Activated CD4-positive, alpha-beta T cell treated with anti-CD3 and anti-CD28 coated beads, Interleukin-2, amount 10 ng/mL, durations not matched to agents 24 days and 14 days (primary cell): ENCODE data around the gene ATP2A3. TPM values are rescaled to one million over a fixed set of nuclear protein-coding genes. Genes with fewer than 3 reads are reported as not detected.

Experiments
- DNase-seq: peaks from one replicate; pipeline ENCODE4 v3.0.0; 2022
- H3K27ac Mint-ChIP-seq: one replicate; pipeline ENCODE4 v1.8.0; 2022; ENCODE audit warnings: mild to moderate bottlenecking, mixed read lengths
- H3K27me3 Mint-ChIP-seq: one replicate; pipeline ENCODE4 v1.8.0; 2022; ENCODE audit warnings: mixed read lengths
- H3K36me3 Mint-ChIP-seq: one replicate; pipeline ENCODE4 v1.8.0; 2022; ENCODE audit warnings: low read depth, mild to moderate bottlenecking, mixed read lengths
- H3K4me1 Mint-ChIP-seq: one replicate; pipeline ENCODE4 v1.8.0; 2021; ENCODE audit warnings: mixed read lengths
- H3K4me3 Mint-ChIP-seq: one replicate; pipeline ENCODE4 v1.8.0; 2022; ENCODE audit warnings: mild to moderate bottlenecking, moderate library complexity, mixed read lengths
- H3K9me3 Mint-ChIP-seq: one replicate; pipeline ENCODE4 v1.8.0; 2021; ENCODE audit warnings: mixed read lengths
- intact Hi-C: fragments of 100-400 bp; cut with micrococcal nuclease; formaldehyde crosslinking; loops from one replicate; pipeline ENCODE4 v1.15.1; 2023
- total RNA-seq: library from RNA; stranded (reverse); gene quantifications from 2 replicates; pipeline ENCODE4 v1.2.3, GENCODE V29; 2022

ATP2A3 gene
- total RNA-seq, 1 donor from 2014 or later = 110 TPM

GRCh38 chr17:3917391-3917931 is 46.8 kb downstream of the ATP2A3 start:
- DNase-seq = no peak
- Mint-ChIP-seq H3K4me3 (no peak overlapping the region), H3K4me1 (peaks cover 18% of the 10 kb centered on the region), H3K27ac (peak overlapping the region; percentile 48), H3K27me3 (no peaks in the 10 kb centered on the region), H3K36me3 (no peaks in the 10 kb centered on the region), H3K9me3 (no peaks in the 10 kb centered on the region)
- intact Hi-C loops = loop anchor here (10.0 kb wide), 1 partner anchor 157 kb away; no protein-coding TSS in a partner anchor

- no peaks in the 10 kb centered on the region for H3K9me3 Mint-ChIP-seq
- intact Hi-C loops = loop anchor here (10.0 kb wide), 1 partner anchor 158 kb away; no protein-coding TSS in a partner anchor
- no peaks in the 10 kb centered on the region for H3K27me3 Mint-ChIP-seq
- peaks cover 18% of the 10 kb centered on the region for H3K4me1 Mint-ChIP-seq
- no peak overlapping the region for H3K4me3 Mint-ChIP-seq
- H3K36me3 Mint-ChIP-seq = no peaks in the 10 kb centered on the region
- H3K27ac Mint-ChIP-seq = peak overlapping the region; percentile 48
- no peak for DNase-seq
Measured at GRCh38 chr17:3916825-3917224, 47.4 kb downstream of the ATP2A3 start.

DNA sequence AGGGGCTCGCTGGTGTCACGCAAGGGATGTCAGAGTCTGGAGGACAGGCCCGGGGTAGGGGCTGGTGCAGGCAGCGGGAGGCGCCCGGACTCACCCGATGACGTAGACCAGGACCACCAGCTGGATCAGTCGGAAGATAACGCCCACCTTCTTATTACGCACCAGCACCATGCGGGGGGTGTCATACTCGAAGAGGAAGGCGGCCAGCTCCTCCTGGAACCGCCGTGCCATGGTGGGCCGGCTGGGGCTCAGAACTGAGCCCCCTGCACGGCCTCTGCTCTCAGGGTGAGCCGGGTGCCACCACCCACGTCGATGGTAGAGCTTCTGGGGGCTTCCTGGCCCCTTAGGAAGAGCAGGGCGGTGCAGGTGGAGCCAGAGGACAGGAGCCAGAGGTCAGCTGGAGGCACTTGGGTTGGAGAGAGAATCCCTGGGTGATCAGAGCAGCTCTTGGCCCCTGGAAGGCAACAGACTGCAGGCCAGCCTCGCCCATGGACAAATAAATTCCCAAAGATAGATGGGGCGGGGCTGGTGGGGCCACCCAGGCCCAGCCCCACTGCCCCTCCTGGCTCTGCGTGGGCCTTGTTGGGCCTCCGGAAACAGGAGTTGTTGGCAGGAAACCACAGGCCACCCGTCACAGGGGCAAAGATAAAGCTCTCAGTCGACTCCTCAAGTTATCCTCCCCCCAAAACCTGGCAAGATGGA is 48.1 kb downstream of the ATP2A3 start, which contains the start of gene P2RX1:
Gene P2RX1 (minus strand): TSS at position 471 of the 702 bp plus-strand sequence. CDS start 240 bp downstream, at position 231.
- intact Hi-C loops = loop anchor here (2.0 to 10.0 kb wide), 2 partner anchors 49 to 159 kb away; partner anchors contain the start of gene ATP2A3
- H3K36me3 Mint-ChIP-seq = no peaks in the 10 kb centered on the region
- H3K27ac Mint-ChIP-seq = peak within 1 kb of the TSS; percentile 62
- peaks cover 24% of the 10 kb centered on the region for H3K4me1 Mint-ChIP-seq
- H3K27me3 Mint-ChIP-seq = no peaks in the 10 kb centered on the region
- DNase-seq = peak; percentile 78
- peak within 1 kb of the TSS; percentile 53 for H3K4me3 Mint-ChIP-seq
- no peaks in the 10 kb centered on the region for H3K9me3 Mint-ChIP-seq

DNA sequence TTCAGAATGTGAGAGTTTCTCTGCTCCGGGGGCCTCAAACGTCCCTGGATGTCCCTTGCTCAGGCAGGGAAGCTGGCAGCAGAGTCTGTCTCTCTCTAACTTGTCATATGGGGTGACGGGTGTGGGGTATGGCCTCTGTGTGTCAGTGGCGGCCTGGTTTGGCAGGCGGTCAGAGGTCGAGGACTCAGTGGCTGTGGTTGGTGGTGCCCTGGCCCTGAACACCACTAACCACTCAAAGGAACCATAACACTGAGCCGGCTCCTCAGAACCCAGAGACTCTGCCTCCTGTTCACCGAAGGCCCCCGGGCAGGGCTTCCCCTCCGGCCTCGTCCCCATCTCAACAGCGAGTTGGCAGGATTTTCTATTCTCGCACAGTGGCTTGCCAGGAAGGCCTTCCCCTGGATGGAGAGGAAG is 48.6 kb downstream of the ATP2A3 start:
- Mint-ChIP-seq H3K27ac (peak overlapping the region; percentile 62), H3K4me3 (peak overlapping the region; percentile 53), H3K36me3 (no peaks in the 10 kb centered on the region), H3K4me1 (peaks cover 25% of the 10 kb centered on the region), H3K27me3 (no peaks in the 10 kb centered on the region), H3K9me3 (no peaks in the 10 kb centered on the region)
- intact Hi-C loops = loop anchor here (2.0 to 10.0 kb wide), 2 partner anchors 49 to 159 kb away; partner anchors contain the start of gene ATP2A3
- DNase-seq = peak; percentile 62

DNA sequence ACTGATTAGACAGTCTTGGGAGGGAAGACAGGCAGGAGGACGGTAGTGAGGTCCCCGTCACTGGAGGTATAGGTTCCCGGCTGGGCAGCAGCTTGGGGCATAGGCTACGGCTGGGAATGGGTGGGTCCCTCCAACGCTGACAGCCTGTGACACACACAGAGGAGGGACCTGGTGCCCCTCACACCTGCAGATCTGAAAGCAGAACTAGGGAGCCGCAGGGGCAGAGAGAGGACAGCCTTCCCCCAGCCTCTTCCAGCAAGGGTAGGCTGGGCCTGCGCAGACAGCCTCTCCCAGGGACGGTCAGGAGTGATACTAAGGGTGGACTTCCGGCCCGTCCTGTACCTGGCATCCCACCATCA is 49.9 kb downstream of the ATP2A3 start:
- DNase-seq = no peak
- H3K9me3 Mint-ChIP-seq = no peaks in the 10 kb centered on the region
- H3K36me3 Mint-ChIP-seq = no peaks in the 10 kb centered on the region
- H3K4me3 Mint-ChIP-seq = no peak overlapping the region
- intact Hi-C loops = loop anchor here (1.0 to 10.0 kb wide), 3 partner anchors 51 to 161 kb away; partner anchors contain the start of gene ATP2A3
- no peak overlapping the region for H3K27ac Mint-ChIP-seq
- peaks cover 28% of the 10 kb centered on the region for H3K4me1 Mint-ChIP-seq
- H3K27me3 Mint-ChIP-seq = no peaks in the 10 kb centered on the region

DNA sequence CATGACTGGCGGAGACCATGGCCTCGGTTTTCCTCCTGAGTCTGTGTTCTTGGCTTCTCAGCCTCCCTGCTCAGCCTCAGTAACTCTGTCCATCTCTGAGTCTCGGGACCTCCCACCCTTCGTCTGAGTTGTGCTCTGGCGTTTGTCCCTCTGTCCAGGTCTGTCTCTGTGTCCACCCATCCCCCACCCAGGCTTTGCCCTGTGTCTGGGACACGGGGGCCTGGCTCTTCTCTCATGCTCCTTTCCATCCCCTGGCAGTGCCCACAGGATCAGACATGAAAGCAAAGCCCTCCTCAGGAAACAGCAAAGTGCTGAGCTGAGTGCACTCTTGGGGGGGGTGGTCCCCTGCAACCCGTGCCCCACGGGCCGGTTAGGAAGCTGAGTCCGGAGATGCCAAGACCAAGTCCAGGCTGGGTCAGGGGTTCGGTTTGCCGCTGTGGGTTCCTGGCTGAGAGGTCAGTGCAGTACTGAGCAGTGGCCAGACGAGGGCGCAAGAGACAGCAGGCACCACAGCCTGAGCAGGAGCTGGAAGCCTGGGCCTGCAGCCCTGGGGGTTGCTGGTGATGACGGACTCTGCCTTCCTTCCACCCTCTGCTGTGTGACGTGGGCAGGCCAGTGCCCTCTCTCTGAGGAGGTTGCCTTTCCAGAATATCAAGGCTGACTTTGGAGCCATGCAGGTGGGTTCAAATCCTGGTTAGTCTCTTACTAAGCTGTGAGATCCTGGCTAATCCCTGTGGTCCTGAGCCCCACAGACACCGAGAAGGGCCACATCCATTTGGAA is 50.5 kb downstream of the ATP2A3 start:
- H3K9me3 Mint-ChIP-seq = no peaks in the 10 kb centered on the region

DNA sequence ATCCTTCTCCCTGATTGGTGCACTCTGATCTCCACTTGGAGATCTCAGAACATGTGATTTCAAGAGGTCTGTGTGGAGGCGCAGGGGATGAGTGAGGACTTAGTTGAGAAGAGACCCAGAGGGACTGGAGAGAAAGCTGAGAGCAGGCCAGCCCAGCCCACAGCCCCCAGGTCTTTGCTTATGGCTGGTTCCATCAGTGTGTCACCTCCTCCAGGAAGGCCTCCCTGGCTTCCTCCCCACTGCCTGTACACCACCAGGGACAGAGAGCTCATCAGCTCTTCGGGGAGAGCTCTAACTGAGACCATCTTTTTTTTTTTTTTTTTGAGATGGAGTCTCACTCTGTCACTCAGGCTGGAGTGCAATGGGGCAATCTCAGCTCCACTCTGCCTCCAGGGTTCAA is 51.4 kb downstream of the ATP2A3 start:
- Mint-ChIP-seq H3K4me1 (peaks cover 28% of the 10 kb centered on the region), H3K27ac (no peak overlapping the region), H3K4me3 (no peak overlapping the region), H3K27me3 (no peaks in the 10 kb centered on the region), H3K36me3 (no peaks in the 10 kb centered on the region), H3K9me3 (no peaks in the 10 kb centered on the region)
- no peak for DNase-seq
- intact Hi-C loops = loop anchor here (10.0 kb wide), 1 partner anchor 162 kb away; no protein-coding TSS in a partner anchor

More for the DNA sequence above, 50.5 kb downstream of the ATP2A3 start:
- no peaks in the 10 kb centered on the region for H3K36me3 Mint-ChIP-seq
- peak overlapping the region; percentile 25 for H3K27ac Mint-ChIP-seq
- H3K27me3 Mint-ChIP-seq = no peaks in the 10 kb centered on the region
- intact Hi-C loops = loop anchor here (1.0 to 10.0 kb wide), 3 partner anchors 51 to 161 kb away; partner anchors contain the start of gene ATP2A3
- no peak overlapping the region for H3K4me3 Mint-ChIP-seq
- DNase-seq = peak; percentile 95
- peaks cover 28% of the 10 kb centered on the region for H3K4me1 Mint-ChIP-seq

GRCh38 chr17:3911271-3912053 is 52.8 kb downstream of the ATP2A3 start:
- intact Hi-C loops = loop anchor here (2.0 to 10.0 kb wide), 2 partner anchors 19 to 163 kb away; partner anchors contain the start of gene CAMKK1
- Mint-ChIP-seq H3K9me3 (no peaks in the 10 kb centered on the region), H3K27ac (peak overlapping the region; percentile 90), H3K36me3 (no peaks in the 10 kb centered on the region), H3K4me3 (peak overlapping the region; percentile 56), H3K27me3 (no peaks in the 10 kb centered on the region), H3K4me1 (peaks cover 25% of the 10 kb centered on the region)
- peak; percentile 86 for DNase-seq

GRCh38 chr17:3910420-3911270 is 53.6 kb downstream of the ATP2A3 start:
- intact Hi-C loops = loop anchor here (2.0 to 10.0 kb wide), 2 partner anchors 18 to 164 kb away; partner anchors contain the start of gene CAMKK1
- H3K36me3 Mint-ChIP-seq = no peaks in the 10 kb centered on the region
- H3K4me3 Mint-ChIP-seq = peak overlapping the region; percentile 56
- H3K27me3 Mint-ChIP-seq = no peaks in the 10 kb centered on the region
- no peaks in the 10 kb centered on the region for H3K9me3 Mint-ChIP-seq
- H3K4me1 Mint-ChIP-seq = peaks cover 22% of the 10 kb centered on the region
- DNase-seq = no peak
- peak overlapping the region; percentile 90 for H3K27ac Mint-ChIP-seq

DNA sequence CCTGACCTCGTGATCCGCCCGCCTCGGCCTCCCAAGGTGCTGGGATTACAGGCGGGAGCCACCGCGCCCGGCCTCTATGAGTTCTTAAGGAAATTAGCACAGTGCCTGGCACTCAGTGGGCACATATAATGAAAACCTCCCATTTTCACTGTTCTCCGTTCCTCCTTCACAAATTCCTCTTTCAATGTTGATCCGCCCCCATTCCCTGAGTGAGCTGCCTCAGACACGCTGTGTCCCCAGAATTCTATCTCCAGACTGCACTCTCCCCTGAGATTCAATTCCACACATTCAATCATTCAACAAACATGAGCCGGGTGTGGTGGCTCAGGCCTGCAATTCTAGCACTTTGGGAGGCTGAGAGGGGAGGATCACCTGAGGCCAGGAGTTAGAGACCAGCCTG is 55.0 kb downstream of the ATP2A3 start:
- no peak for DNase-seq
- Mint-ChIP-seq H3K9me3 (no peaks in the 10 kb centered on the region), H3K27ac (no peak overlapping the region), H3K27me3 (no peaks in the 10 kb centered on the region), H3K36me3 (no peaks in the 10 kb centered on the region), H3K4me3 (no peak overlapping the region), H3K4me1 (peaks cover 18% of the 10 kb centered on the region)
- intact Hi-C loops = no loop called here

- peaks cover 10% of the 10 kb centered on the region for H3K4me1 Mint-ChIP-seq
- H3K4me3 Mint-ChIP-seq = no peak overlapping the region
- H3K27me3 Mint-ChIP-seq = no peaks in the 10 kb centered on the region
- no peaks in the 10 kb centered on the region for H3K36me3 Mint-ChIP-seq
- DNase-seq = no peak
- no peak overlapping the region for H3K27ac Mint-ChIP-seq
- no peaks in the 10 kb centered on the region for H3K9me3 Mint-ChIP-seq
- intact Hi-C loops = no loop called here
Measured at GRCh38 chr17:3907483-3908216, 56.6 kb downstream of the ATP2A3 start.

DNA sequence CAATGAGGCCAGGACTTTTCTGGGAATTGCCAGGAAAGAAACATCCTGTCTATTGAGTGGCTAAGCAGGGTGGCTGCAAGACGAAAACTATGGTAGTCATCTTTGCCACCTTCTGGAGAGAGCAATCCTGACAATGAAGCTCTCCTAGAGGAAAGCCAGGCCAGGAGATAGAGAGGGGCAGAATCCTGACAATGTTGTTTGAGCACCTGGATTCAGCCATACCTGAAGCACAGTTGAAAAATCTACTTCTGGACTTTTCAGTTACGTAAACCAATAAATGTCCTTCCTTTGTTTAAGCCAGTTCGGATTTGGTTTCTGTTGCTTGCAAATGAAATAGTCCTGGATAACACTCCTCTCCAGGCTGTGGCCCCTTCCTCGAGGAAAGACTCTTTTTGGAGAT is 57.4 kb downstream of the ATP2A3 start:
- Mint-ChIP-seq H3K4me1 (peaks cover 10% of the 10 kb centered on the region), H3K4me3 (no peak overlapping the region), H3K27ac (no peak overlapping the region), H3K27me3 (no peaks in the 10 kb centered on the region), H3K36me3 (no peaks in the 10 kb centered on the region), H3K9me3 (no peaks in the 10 kb centered on the region)
- no peak for DNase-seq
- intact Hi-C loops = no loop called here
